ENCODE data around the gene SUMO3.
"Not testable (repeated sequence)": the region's sequence is repeated elsewhere in the genome, so short reads cannot be mapped to it uniquely, and the experiment has no call there.

Gene SUMO3

DNA sequence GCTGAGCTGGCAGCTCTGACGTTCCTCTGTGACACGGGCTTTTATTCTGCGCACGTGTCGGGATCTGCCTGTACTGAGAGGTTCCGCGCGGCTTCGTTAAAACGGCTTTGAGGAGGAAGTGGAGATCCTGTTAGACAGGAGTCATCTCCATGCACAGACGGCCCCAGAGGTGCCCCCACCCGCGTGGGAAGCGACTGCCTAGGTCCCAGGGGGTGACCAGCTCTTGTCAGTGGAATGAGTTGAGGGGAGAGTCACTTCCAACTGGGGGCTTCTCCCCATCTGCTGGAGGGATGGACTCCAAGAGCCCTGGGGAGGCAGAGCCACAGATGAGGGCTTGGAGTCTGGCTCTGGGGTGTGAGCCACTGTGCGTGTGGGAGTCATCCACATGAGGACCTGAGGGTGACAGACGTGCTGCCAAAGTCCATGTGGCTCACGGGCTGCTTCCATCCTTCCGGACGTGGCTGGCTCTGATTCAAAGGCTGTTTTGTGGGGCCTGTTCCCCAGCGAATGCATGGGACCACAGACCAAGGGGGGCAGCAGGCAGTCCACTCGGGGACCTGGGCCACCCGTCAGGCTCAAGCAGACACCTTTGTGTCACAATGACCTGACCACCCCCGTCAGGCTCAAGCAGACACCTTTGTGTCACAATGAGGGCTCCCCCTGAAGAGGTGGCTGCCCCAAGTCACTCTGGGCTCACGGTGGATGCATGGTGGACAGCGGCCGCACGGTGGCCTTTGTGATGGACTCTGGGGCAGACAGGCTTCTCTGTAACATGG lies 28.8 kb upstream of the SUMO3 start:
- DNase-seq, result peak; percentile 36 to 53

GRCh38 chr21:44846224-44846484 lies 28.3 kb upstream of the SUMO3 start:
- DNase-seq, result no peak

- DNase-seq, result peak; percentile 61 to 64
Observed at GRCh38 chr21:44845418-44846223, 27.8 kb upstream of the SUMO3 start.

GRCh38 chr21:44844256-44844655 lies 26.4 kb upstream of the SUMO3 start:
- DNase-seq, result no peak

GRCh38 chr21:44842721-44843445 lies 25.0 kb upstream of the SUMO3 start:
- no peak for DNase-seq

GRCh38 chr21:44842087-44842486 lies 24.2 kb upstream of the SUMO3 start:
- DNase-seq, result no peak

DNA sequence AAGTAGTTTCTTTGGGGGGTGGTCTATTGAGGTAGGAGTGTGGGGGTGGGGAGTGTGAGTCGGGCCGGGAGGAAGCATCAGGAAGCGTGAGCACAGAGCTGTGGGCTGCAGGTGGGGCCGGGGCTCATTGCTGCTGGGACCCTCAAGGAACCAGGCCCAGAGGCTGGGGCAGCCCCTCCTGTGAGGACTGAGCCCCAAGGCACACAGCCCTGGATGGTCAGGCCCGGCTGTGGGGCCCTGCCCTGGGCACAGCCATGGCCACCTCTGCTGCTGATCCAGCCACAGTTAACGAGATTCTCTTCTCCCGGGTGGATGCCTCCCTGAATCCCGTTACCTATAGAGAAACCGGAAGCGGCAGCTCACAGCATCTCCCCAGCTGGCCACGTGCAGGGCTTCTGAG lies 22.9 kb upstream of the SUMO3 start:
- no peak for DNase-seq

GRCh38 chr21:44838951-44839350 lies 21.1 kb upstream of the SUMO3 start:
- no peak for DNase-seq

DNA sequence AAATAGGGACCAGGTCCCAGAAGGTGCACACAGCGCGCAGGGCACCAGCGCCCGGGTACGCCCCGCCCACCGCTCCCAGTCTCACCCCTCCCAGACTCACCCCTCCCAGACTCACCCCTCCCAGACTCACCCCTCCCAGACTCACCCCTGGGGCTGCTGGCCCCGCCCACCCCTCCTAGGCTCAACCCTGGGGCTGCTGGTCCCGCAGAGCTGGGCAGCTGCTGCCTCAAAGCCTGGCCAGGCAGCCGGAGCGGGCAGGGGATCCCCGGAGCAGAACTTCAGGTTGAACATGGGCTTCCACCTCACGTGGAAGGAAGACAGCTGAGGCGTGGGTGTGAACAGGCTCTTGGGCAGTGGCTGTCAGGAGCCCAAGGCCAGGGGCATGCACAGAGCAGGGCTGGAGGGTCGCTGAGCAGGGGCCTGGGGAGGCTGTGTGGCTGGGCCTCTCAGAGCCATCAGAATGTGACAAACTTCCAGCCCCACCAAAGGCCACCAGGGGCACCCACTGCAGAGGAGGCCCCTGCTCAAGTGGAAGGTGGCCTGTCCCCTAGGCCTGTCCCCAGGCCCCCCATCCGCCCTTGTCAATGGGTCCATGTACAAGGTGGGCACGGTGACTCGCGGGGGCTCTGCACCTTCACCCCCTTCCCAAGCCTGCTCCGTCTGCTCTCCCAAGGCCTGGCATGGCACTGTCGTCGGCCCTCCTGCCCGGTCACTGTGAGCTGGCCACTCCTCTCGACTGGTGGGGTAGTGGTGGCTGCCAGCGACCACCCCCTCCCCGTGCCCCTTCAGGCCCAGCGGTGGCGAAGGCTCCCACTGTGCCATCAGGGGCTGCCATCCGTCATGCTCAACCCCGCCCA lies 20.4 kb upstream of the SUMO3 start:
- no peak for DNase-seq

- no peak for DNase-seq
Observed at GRCh38 chr21:44837537-44837936, 19.7 kb upstream of the SUMO3 start.

GRCh38 chr21:44836666-44837471 lies 19.0 kb upstream of the SUMO3 start:
- peak in 1 of 2 experiments; percentile 11 for DNase-seq

- no peak for DNase-seq
Observed at GRCh38 chr21:44836349-44836665, 18.4 kb upstream of the SUMO3 start.

GRCh38 chr21:44835647-44835973 lies 17.7 kb upstream of the SUMO3 start:
- no peak for DNase-seq

- no peak for DNase-seq
Observed at GRCh38 chr21:44834951-44835646, 17.2 kb upstream of the SUMO3 start.

- no peak for DNase-seq
Observed at GRCh38 chr21:44834231-44834950, 16.5 kb upstream of the SUMO3 start.

- DNase-seq, result no peak
Observed at GRCh38 chr21:44833663-44834062, 15.8 kb upstream of the SUMO3 start.

DNA sequence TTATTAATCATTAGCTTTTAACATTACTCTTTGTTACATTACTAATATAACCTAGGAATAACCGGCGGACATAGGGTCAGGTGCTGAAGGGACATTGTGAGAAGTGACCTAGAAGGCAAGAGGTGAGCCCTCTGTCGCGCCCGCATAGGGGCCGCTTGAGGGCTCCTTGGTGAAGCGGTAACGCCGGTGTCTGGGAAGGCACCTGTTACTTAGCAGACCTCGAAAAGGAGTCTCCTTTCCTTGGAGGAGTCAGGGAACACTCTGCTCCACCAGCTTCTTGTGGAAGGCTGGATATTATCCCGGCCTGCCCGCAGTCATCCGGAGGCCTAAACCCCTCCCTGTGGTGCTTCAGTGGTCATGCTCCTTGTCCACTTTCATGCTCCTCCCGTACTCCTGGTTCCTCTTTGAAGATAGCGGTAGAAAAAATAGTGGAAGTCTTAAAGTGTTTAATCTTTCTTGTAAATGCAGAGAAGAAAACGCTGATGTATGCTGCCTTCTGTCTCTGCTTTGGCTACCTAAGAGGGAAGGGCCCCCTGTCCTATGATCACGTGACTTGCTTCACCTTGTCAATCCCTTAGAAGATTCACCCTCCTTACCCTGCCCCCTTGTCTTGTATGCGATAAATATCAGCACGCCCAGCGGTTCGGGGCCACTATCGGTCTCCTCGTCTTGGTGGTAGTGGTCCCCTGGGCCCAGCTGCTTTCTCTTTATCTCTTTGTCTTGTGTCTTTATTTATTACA lies 14.8 kb upstream of the SUMO3 start:
- DNase-seq, result not testable (repeated sequence)

DNA sequence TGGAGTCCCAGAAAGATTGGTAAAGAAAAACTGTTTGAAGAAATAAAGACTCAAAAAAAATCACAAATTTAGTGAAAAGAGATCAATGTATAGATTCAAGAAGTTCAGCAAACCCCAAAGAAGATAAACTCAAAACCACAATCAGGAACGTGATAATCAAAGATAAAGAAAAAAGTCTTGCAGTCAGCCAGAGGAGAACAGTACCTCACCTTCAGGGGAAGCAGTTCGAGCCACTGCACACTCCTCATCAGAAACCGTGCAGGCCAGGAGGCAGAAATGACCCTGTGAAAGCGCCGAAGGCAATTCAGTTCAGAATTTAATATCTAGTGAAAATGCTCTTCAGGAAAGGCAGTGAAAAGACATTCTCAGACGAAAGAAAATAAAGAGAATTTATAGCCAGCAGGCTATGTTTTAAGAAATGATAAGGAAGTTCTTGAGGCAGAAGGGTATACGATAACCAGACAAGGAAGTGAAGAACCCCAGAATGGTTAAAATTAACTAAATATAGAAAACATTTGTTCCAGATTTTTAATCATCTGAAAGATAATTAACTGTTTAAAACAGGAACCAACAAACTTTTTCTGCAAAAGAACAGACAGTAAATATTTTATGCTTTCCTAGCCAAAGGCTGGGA lies 13.5 kb upstream of the SUMO3 start:
- DNase-seq, result no peak

DNA sequence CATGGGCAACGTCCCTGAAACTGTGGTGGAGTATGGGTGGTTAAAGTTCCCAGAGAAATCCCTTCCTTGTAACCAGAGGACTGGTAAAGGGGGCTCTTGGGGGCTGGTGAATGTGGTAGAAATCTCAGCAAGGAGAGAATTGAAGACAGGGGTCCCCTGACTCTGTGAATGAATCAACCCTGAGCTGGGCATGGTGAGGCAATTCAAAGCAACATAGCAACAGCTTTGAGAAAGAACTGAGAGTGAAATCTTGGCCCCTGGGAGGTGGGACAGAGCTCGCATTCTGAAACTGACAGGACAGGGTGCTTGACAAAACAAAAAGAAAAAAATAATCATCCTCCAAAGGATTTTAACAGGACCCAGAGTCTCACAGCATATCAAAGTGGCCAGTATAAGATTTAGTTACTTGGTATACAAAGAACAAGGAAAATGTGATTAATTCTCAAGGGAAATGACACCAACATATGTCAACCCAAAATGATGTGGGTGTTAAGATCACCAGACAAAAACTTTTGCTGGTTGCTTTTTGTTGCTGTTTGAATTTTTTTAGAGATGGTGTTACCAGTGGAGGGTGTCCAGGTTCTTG lies 11.7 kb upstream of the SUMO3 start:
- DNase-seq, result no peak
